ENCODE data around the gene KRTAP10-10.

Gene KRTAP10-10

DNA sequence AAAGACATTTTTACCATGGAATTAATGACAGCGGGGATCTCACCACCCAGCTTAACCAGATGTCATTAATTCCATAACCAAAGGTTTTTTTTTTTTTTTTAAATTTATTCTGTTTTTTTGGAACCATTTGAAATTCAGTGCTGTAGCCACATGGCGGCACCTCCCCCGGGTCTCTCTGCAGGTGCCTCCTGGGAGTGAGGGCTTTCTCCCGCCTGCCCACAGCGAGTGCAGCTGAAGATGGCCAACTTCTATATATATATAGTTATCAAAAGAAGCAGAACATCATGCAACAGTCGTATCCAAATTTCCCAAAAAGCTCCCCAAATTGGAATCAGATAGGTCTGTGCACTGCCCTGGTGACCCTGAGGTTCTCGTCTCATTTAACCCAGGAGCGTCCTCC lies 21.7 kb upstream of the KRTAP10-10 start:
- H3K79me2 ChIP-seq (ENCODE audit: low read length) = no peaks in the 10 kb centered on the region
- H3K4me1 ChIP-seq (ENCODE audit: low read length) = no peaks in the 10 kb centered on the region
- H3K9me3 ChIP-seq (replicated peaks; ENCODE audit: insufficient read depth, low read length) = no peaks in the 10 kb centered on the region
- TF ChIP-seq EZH2phosphoT487 (IDR thresholded peaks at IDR 0.05; ENCODE audit: low read length) (no peak), EZH2 (optimal IDR thresholded peaks at IDR 0.05; ENCODE audit: low read depth, low read length) (no peak)
- TF ChIP-seq, protein P1, sequence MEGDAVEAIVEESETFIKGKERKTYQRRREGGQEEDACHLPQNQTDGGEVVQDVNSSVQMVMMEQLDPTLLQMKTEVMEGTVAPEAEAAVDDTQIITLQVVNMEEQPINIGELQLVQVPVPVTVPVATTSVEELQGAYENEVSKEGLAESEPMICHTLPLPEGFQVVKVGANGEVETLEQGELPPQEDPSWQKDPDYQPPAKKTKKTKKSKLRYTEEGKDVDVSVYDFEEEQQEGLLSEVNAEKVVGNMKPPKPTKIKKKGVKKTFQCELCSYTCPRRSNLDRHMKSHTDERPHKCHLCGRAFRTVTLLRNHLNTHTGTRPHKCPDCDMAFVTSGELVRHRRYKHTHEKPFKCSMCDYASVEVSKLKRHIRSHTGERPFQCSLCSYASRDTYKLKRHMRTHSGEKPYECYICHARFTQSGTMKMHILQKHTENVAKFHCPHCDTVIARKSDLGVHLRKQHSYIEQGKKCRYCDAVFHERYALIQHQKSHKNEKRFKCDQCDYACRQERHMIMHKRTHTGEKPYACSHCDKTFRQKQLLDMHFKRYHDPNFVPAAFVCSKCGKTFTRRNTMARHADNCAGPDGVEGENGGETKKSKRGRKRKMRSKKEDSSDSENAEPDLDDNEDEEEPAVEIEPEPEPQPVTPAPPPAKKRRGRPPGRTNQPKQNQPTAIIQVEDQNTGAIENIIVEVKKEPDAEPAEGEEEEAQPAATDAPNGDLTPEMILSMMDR (IDR thresholded peaks at IDR 0.05; ENCODE audit: low read length) = no peak
- no peak overlapping the region for H3K9ac ChIP-seq (ENCODE audit: low read length)
- H3K27me3 ChIP-seq (replicated peaks; ENCODE audit: insufficient read depth, low read length) = peaks cover 88% of the 10 kb centered on the region
- H3K4me2 ChIP-seq (ENCODE audit: low read depth, low read length) = no peak overlapping the region
- no peaks in the 10 kb centered on the region for H3F3A ChIP-seq (ENCODE audit: insufficient read depth, low read length)
- H4K20me1 ChIP-seq (ENCODE audit: insufficient read depth, low read length) = no peaks in the 10 kb centered on the region
- no peak for DNase-seq
- H3K9me2 ChIP-seq (replicated peaks; ENCODE audit: insufficient read depth, low read length) = no peaks in the 10 kb centered on the region
- no peak overlapping the region for H3K27ac ChIP-seq (ENCODE audit: low read length)
- H3K4me3 ChIP-seq (ENCODE audit: low read length) = no peak overlapping the region
- no peak overlapping the region for H2AFZ ChIP-seq (ENCODE audit: low read length)
- no peaks in the 10 kb centered on the region for H3K36me3 ChIP-seq (replicated peaks; ENCODE audit: insufficient read depth, low read length)

DNA sequence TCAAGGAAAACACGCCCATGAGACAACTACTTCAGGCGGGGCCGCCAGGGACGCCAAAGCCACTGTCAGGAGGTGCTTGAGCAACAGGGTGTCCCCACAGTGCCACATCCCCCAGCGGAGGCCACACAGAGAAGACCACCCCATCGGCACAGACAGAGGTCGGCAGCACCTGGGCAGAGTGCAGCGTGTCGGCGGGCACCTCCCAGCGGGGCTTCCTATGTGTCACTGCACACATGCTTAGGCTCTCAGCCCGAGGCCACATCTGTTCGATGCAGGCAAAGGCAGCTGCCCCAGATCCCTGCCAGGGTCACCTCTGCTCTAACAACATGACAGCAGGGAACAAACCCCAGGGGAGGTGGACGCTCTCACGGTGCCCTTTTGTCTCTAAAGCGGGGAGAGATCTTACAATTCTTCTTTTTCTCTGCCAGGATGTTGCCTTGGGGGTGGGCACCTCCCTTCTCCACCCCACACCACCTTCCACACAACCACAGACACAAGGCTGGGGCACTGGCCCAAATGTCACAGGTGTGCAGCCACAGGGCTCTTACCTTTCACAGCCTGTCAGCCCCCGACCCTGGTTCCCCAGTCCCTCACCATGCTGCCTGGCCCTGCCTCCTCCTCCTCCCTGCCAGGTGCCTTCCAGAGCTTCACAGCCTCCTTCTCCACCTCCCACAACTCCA lies 21.1 kb upstream of the KRTAP10-10 start:
- no peaks in the 10 kb centered on the region for H3K9me2 ChIP-seq (replicated peaks; ENCODE audit: insufficient read depth, low read length)
- no peaks in the 10 kb centered on the region for H4K20me1 ChIP-seq (ENCODE audit: insufficient read depth, low read length)
- no peak overlapping the region for H3K9ac ChIP-seq (ENCODE audit: low read length)

DNA sequence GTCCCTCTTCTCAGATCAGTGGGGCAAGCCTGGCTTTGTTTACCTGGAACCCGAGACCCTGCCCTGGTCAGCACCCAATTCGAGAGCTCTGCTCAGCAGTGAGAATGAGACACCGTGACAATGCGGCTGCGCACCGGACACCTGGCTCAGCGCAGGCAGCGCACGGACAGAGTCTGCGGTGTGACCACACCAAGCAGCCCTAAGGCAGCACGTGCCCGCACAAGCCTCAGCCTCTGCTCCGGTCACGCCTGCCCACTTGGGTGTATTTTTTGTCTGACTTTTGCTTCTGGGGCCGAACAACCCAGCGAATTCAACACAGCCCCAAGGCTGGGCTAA lies 20.6 kb upstream of the KRTAP10-10 start:
- Histone ChIP-seq H3K4me1 (ENCODE audit: low read length) (no peaks in the 10 kb centered on the region), H3K36me3 (replicated peaks; ENCODE audit: insufficient read depth, low read length) (no peaks in the 10 kb centered on the region), H3K9me3 (replicated peaks; ENCODE audit: insufficient read depth, low read length) (no peaks in the 10 kb centered on the region), H3K4me2 (ENCODE audit: low read depth, low read length) (no peak overlapping the region), H3K4me3 (ENCODE audit: low read length) (no peak overlapping the region), H3K27ac (ENCODE audit: low read length) (no peak overlapping the region), H3K79me2 (ENCODE audit: low read length) (no peaks in the 10 kb centered on the region), H4K20me1 (ENCODE audit: insufficient read depth, low read length) (no peaks in the 10 kb centered on the region), H3K27me3 (replicated peaks; ENCODE audit: insufficient read depth, low read length) (peaks cover 99% of the 10 kb centered on the region), H2AFZ (ENCODE audit: low read length) (no peak overlapping the region), H3K9me2 (replicated peaks; ENCODE audit: insufficient read depth, low read length) (no peaks in the 10 kb centered on the region), H3F3A (ENCODE audit: insufficient read depth, low read length) (no peaks in the 10 kb centered on the region), H3K9ac (ENCODE audit: low read length) (no peak overlapping the region)
- TF ChIP-seq, protein P1 (IDR thresholded peaks at IDR 0.05; ENCODE audit: low read length) = no peak
- TF ChIP-seq EZH2phosphoT487 (IDR thresholded peaks at IDR 0.05; ENCODE audit: low read length) = no peak
- TF ChIP-seq EZH2 (optimal IDR thresholded peaks at IDR 0.05; ENCODE audit: low read depth, low read length) = no peak
- no peak for DNase-seq

More for the DNA sequence above, 21.1 kb upstream of the KRTAP10-10 start:
- TF ChIP-seq, protein P1 (IDR thresholded peaks at IDR 0.05; ENCODE audit: low read length) = no peak
- TF ChIP-seq EZH2 (optimal IDR thresholded peaks at IDR 0.05; ENCODE audit: low read depth, low read length) (no peak), EZH2phosphoT487 (IDR thresholded peaks at IDR 0.05; ENCODE audit: low read length) (no peak)
- no peak overlapping the region for H3K4me3 ChIP-seq (ENCODE audit: low read length)
- no peaks in the 10 kb centered on the region for H3K4me1 ChIP-seq (ENCODE audit: low read length)
- H3K79me2 ChIP-seq (ENCODE audit: low read length) = no peaks in the 10 kb centered on the region
- peaks cover 94% of the 10 kb centered on the region for H3K27me3 ChIP-seq (replicated peaks; ENCODE audit: insufficient read depth, low read length)
- no peaks in the 10 kb centered on the region for H3F3A ChIP-seq (ENCODE audit: insufficient read depth, low read length)
- H3K9me3 ChIP-seq (replicated peaks; ENCODE audit: insufficient read depth, low read length) = no peaks in the 10 kb centered on the region
- H2AFZ ChIP-seq (ENCODE audit: low read length) = no peak overlapping the region
- no peak overlapping the region for H3K4me2 ChIP-seq (ENCODE audit: low read depth, low read length)
- no peaks in the 10 kb centered on the region for H3K36me3 ChIP-seq (replicated peaks; ENCODE audit: insufficient read depth, low read length)
- no peak overlapping the region for H3K27ac ChIP-seq (ENCODE audit: low read length)
- DNase-seq = no peak
